Epithelial cell of alveolus of lung (primary cell): ENCODE measurements around the gene GAK. TPM values are rescaled to one million over a fixed set of nuclear protein-coding genes. Genes with fewer than 3 reads are reported as not detected.

Source experiments
- total RNA-seq: library from RNA; depleted of rRNA; stranded (reverse); fragments of >200 nt; gene quantifications from 2 replicates; pipeline ENCODE4 v1.2.1, GENCODE V29; 2015

GAK gene
- 64.1 and 77.5 TPM in 2 replicates for total RNA-seq

GRCh38 chr4:931960-932712, at the start of gene GAK, which contains the start of gene TMEM175:
Gene GAK, minus strand, starts transcription at chr4:932316. Its CDS starts 129 bp downstream, at chr4:932187.
Gene TMEM175, plus strand, starts transcription at chr4:932460. Its CDS starts 15,280 bp downstream, at chr4:947740.

GRCh38 chr4:973431-974397, 41.6 kb upstream of the GAK start, which contains the start of gene DGKQ:
Gene DGKQ, minus strand, starts transcription at chr4:973569. Its CDS starts 87 bp downstream, at chr4:973482.

GRCh38 chr4:825971-826330, 106.2 kb downstream of the GAK start, which contains the start of gene CPLX1:
Gene CPLX1, minus strand, starts transcription at chr4:826129. Its CDS starts 1,607 bp downstream, at chr4:824522.

Other genes with a start within 250 kb of the GAK start
- gene SLC49A3, start 243.2 kb downstream of the GAK start, total RNA-seq = 4.6 and 12.5 TPM in 2 replicates
- 30.6 and 49.3 TPM in 2 replicates for gene PCGF3, start 226.5 kb downstream of the GAK start, total RNA-seq
- 0.24 TPM in 1 of 2 replicates, not detected in the other for gene CPLX1, start 106.2 kb downstream of the GAK start, total RNA-seq
- gene TMEM175, start 144 bp upstream of the GAK start, total RNA-seq = 11.0 and 33.9 TPM in 2 replicates
- gene DGKQ, start 41.3 kb upstream of the GAK start, total RNA-seq = 8.7 and 11.4 TPM in 2 replicates
- 3.7 and 7.2 TPM in 2 replicates for gene IDUA, start 54.7 kb upstream of the GAK start, total RNA-seq
- gene SLC26A1, start 61.1 kb upstream of the GAK start, total RNA-seq = not detected in 2 replicates
- 33.1 and 34.7 TPM in 2 replicates for gene FGFRL1, start 79.3 kb upstream of the GAK start, total RNA-seq
- gene RNF212, start 181.2 kb upstream of the GAK start, total RNA-seq = not detected in 2 replicates
- gene SPON2, start 240.3 kb upstream of the GAK start, total RNA-seq = 194 and 850 TPM in 2 replicates